DMS 273 (cell line): Measurements from ENCODE around the gene OSBP2.

ENCODE experiments used
- DNase-seq: peaks from one replicate; lab custom pipeline; 2025; ENCODE audit not compliant: unreplicated experiment; lab: John Stamatoyannopoulos, UW

Gene OSBP2

GRCh38 chr22:30953206-30953605 is 258.5 kb downstream of the OSBP2 start:
- DNase-seq, result no peak

- no peak for DNase-seq
Observed at GRCh38 chr22:30955153-30955552, 260.5 kb downstream of the OSBP2 start.
